ENCODE results near the gene POLR3G. TPM values are rescaled to one million over a fixed set of nuclear protein-coding genes. Genes with fewer than 3 reads are reported as not detected.

POLR3G gene
- total and polyA plus RNA-seq, 2 of the 13 experiments (the other 11 are each of a cell fraction or from before 2014, with no cell fraction given) = 1.2 to 7.3 TPM

- TF ChIP-seq HOMEZ (CRISPR knock-in tag; IDR thresholded peaks at IDR 0.05; ENCODE audit: low read depth) = peak; percentile 35; the same call in 1 of the 2 replicates
- no peak; the same call in 1 of the 2 replicates for TF ChIP-seq ZNF704 (CRISPR knock-in tag; IDR thresholded peaks at IDR 0.05; ENCODE audit: borderline replicate concordance)
- 0 out of 2 replicates have a peak, but pooled peaks have one; percentile 46 for TF ChIP-seq PAWR (CRISPR knock-in tag; IDR thresholded peaks at IDR 0.05; ENCODE audit: borderline replicate concordance)
- TF ChIP-seq GABPB1 (CRISPR knock-in tag; IDR thresholded peaks at IDR 0.05) = peak; percentile 89
- TF ChIP-seq PHB2 (IDR thresholded peaks at IDR 0.05; ENCODE audit: partially characterized antibody) = no peak
- peak; percentile 79; the same call in 1 of the 2 replicates for TF ChIP-seq YEATS4 (CRISPR knock-in tag; IDR thresholded peaks at IDR 0.05; ENCODE audit: borderline replicate concordance)
- peak; percentile 28; the same call in 1 of the 2 replicates for TF ChIP-seq MIER3 (CRISPR knock-in tag; IDR thresholded peaks at IDR 0.05; ENCODE audit: borderline replicate concordance)
- no peak for TF ChIP-seq ZBTB1 (CRISPR knock-in tag; IDR thresholded peaks at IDR 0.05; ENCODE audit: borderline replicate concordance)
- peak; percentile 57 for TF ChIP-seq ARID5B (CRISPR knock-in tag; IDR thresholded peaks at IDR 0.05)
- TF ChIP-seq PAX8 (CRISPR knock-in tag; IDR thresholded peaks at IDR 0.05; ENCODE audit: borderline replicate concordance) = peak; percentile 85; the same call in 1 of the 2 replicates
- peak; percentile 54; the same call in 1 of the 2 replicates for TF ChIP-seq ZNF770 (CRISPR knock-in tag; IDR thresholded peaks at IDR 0.05)
- peak; percentile 18; the same call in 1 of the 2 replicates for TF ChIP-seq KDM3A (CRISPR knock-in tag; IDR thresholded peaks at IDR 0.05; ENCODE audit: low read depth)
- peak; percentile 79; the same call in 1 of the 2 replicates for TF ChIP-seq MAZ (IDR thresholded peaks at IDR 0.05; ENCODE audit: borderline replicate concordance, low read depth, low read length)
- TF ChIP-seq MAZ (CRISPR knock-in tag; IDR thresholded peaks at IDR 0.05; ENCODE audit: low read depth) = peak; percentile 89
- TF ChIP-seq CSRNP1 (CRISPR knock-in tag; IDR thresholded peaks at IDR 0.05) = peak; percentile 49; the same call in 1 of the 2 replicates
- TF ChIP-seq NCOA2 (CRISPR knock-in tag; IDR thresholded peaks at IDR 0.05) = 0 out of 2 replicates have a peak, but pooled peaks have one; percentile 22
These were observed 54.7 kb downstream of the POLR3G start, which contains the start of gene LYSMD3 (continued) for GRCh38 chr5:90529194-90529938.

Data from HepG2 (cell line).